SK-N-SH treated with all-trans-retinoic acid at 6 μM for 48 hours (cell line): Measurements from ENCODE around the gene DCP2.

Experiments used
- OSR1 ChIP-seq: fragments of 250-450 bp; sonication (Bioruptor Pico); IDR thresholded peaks from 2 replicates; pipeline ENCODE4 v1.8.0; 2022; ENCODE audit warnings: moderate library complexity, mild to moderate bottlenecking, inconsistent platforms
- PPARA ChIP-seq: fragments of 250-450 bp; sonication (Bioruptor Pico); IDR thresholded peaks from 2 replicates; pipeline ENCODE4 v1.5.0; 2020; ENCODE audit warnings: mild to moderate bottlenecking, borderline replicate concordance
- RARB ChIP-seq: fragments of 250-450 bp; sonication (Bioruptor Pico); IDR thresholded peaks from 2 replicates; pipeline ENCODE4 v1.8.0; 2021; ENCODE audit warnings: mild to moderate bottlenecking, moderate library complexity
- TOX ChIP-seq: fragments of 250-450 bp; sonication (Bioruptor Pico); IDR thresholded peaks from 2 replicates; pipeline ENCODE4 v1.8.0; 2021; ENCODE audit warnings: mild to moderate bottlenecking, moderate library complexity, borderline replicate concordance
- ZC3H10 ChIP-seq: fragments of 250-450 bp; sonication (Bioruptor Pico); IDR thresholded peaks from 2 replicates; pipeline ENCODE4 v1.5.1; 2021; ENCODE audit warnings: mild to moderate bottlenecking, moderate library complexity
- ZFP3 ChIP-seq: fragments of 250-450 bp; sonication (Bioruptor Pico); IDR thresholded peaks from 2 replicates; pipeline ENCODE4 v1.5.0; 2020; ENCODE audit warnings: mild to moderate bottlenecking, moderate library complexity
- ZNF565 ChIP-seq: fragments of 450-650 bp; formaldehyde crosslinking; conservative IDR thresholded peaks from 2 replicates; pipeline ENCODE4 v1.5.0; 2020; ENCODE audit warnings: low read depth, mild to moderate bottlenecking, moderate library complexity
- TF ChIP-seq, protein P1 (sequence below): fragments of 250-450 bp; sonication (Bioruptor Pico); IDR thresholded peaks from 2 replicates; pipeline ENCODE4 v1.8.0; 2020; ENCODE audit warnings: mild to moderate bottlenecking, moderate library complexity, borderline replicate concordance
- TF ChIP-seq, protein P2 (sequence below): fragments of 250-450 bp; sonication (Bioruptor Pico); IDR thresholded peaks from 2 replicates; pipeline ENCODE4 v1.5.1; 2020; ENCODE audit warnings: low read depth, mild to moderate bottlenecking, moderate library complexity
- TF ChIP-seq, protein P3 (sequence below): fragments of 250-450 bp; sonication (Bioruptor Pico); IDR thresholded peaks from 2 replicates; pipeline ENCODE4 v1.5.0; 2020; ENCODE audit warnings: mild to moderate bottlenecking, moderate library complexity

DNA sequence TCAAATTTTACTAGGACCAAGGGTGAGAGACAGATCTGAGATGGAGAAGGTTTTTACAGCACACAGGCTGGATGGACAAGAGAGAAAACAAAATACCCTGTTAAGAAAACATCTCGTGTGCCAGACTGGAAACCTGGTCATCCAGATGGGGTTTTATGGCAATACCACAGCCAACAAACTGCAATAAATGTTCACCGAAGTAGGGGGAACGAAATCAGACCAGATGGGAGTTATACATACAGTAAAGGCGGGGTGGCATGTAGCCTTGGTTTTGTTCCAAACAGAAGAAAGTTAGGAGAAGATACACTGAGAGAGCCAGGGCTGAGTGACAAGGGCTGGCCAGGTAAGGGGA is 63.3 kb downstream of the DCP2 start:
- TF ChIP-seq, protein P1, sequence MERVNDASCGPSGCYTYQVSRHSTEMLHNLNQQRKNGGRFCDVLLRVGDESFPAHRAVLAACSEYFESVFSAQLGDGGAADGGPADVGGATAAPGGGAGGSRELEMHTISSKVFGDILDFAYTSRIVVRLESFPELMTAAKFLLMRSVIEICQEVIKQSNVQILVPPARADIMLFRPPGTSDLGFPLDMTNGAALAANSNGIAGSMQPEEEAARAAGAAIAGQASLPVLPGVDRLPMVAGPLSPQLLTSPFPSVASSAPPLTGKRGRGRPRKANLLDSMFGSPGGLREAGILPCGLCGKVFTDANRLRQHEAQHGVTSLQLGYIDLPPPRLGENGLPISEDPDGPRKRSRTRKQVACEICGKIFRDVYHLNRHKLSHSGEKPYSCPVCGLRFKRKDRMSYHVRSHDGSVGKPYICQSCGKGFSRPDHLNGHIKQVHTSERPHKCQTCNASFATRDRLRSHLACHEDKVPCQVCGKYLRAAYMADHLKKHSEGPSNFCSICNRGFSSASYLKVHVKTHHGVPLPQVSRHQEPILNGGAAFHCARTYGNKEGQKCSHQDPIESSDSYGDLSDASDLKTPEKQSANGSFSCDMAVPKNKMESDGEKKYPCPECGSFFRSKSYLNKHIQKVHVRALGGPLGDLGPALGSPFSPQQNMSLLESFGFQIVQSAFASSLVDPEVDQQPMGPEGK (CRISPR knock-in tag), result no peak
- TF ChIP-seq PPARA (CRISPR knock-in tag) (no peak), ZNF565 (CRISPR knock-in tag) (no peak), TOX (CRISPR knock-in tag) (no peak), ZFP3 (CRISPR knock-in tag) (no peak), ZC3H10 (CRISPR knock-in tag) (no peak), OSR1 (CRISPR knock-in tag) (no peak), RARB (no peak)
- TF ChIP-seq, protein P2, sequence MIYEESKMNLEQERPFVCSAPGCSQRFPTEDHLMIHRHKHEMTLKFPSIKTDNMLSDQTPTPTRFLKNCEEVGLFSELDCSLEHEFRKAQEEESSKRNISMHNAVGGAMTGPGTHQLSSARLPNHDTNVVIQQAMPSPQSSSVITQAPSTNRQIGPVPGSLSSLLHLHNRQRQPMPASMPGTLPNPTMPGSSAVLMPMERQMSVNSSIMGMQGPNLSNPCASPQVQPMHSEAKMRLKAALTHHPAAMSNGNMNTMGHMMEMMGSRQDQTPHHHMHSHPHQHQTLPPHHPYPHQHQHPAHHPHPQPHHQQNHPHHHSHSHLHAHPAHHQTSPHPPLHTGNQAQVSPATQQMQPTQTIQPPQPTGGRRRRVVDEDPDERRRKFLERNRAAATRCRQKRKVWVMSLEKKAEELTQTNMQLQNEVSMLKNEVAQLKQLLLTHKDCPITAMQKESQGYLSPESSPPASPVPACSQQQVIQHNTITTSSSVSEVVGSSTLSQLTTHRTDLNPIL, result no peak
- TF ChIP-seq, protein P3, sequence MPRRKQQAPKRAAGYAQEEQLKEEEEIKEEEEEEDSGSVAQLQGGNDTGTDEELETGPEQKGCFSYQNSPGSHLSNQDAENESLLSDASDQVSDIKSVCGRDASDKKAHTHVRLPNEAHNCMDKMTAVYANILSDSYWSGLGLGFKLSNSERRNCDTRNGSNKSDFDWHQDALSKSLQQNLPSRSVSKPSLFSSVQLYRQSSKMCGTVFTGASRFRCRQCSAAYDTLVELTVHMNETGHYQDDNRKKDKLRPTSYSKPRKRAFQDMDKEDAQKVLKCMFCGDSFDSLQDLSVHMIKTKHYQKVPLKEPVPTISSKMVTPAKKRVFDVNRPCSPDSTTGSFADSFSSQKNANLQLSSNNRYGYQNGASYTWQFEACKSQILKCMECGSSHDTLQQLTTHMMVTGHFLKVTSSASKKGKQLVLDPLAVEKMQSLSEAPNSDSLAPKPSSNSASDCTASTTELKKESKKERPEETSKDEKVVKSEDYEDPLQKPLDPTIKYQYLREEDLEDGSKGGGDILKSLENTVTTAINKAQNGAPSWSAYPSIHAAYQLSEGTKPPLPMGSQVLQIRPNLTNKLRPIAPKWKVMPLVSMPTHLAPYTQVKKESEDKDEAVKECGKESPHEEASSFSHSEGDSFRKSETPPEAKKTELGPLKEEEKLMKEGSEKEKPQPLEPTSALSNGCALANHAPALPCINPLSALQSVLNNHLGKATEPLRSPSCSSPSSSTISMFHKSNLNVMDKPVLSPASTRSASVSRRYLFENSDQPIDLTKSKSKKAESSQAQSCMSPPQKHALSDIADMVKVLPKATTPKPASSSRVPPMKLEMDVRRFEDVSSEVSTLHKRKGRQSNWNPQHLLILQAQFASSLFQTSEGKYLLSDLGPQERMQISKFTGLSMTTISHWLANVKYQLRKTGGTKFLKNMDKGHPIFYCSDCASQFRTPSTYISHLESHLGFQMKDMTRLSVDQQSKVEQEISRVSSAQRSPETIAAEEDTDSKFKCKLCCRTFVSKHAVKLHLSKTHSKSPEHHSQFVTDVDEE (CRISPR knock-in tag), result no peak
